Naive thymus-derived CD8-positive, alpha-beta T cell (primary cell): ENCODE data around the gene SNUPN. TPM values are rescaled to one million over a fixed set of nuclear protein-coding genes. Genes with fewer than 3 reads are reported as not detected.

ENCODE experiments used
- ATAC-seq, 2 donors: fragments of 150-1000 bp; cut with Tn5 transposase in 1 of 2; sonication (Bioruptor Pico), chemical (Tn5 transposase) in 1 of 2; 1 replicate in 1 of 2; 2 replicates in 1 of 2; pipeline ENCODE4 v1.10.0; 2021; ENCODE audit warnings: mild to moderate bottlenecking in 2 of 2, moderate library complexity in 2 of 2
- POLR2A ChIA-PET: fragments of 350-600 bp; sonication (Branson Sonifier 250); formaldehyde crosslinking; loops from one replicate; lab custom pipeline; 2021; ENCODE audit warnings: antibody characterized with exemption; lab: Charles Lee
- DNase-seq, 10 donors: peaks; one replicate each; pipeline versions ENCODE4 v3.0.0 to v3.0.0-alpha.2; 2020 to 2022
- H3K27ac Mint-ChIP-seq, 10 donors: one replicate each; pipeline ENCODE4 v1.8.0; 2020 to 2022; ENCODE audit warnings: mild to moderate bottlenecking in 10 of 10, mixed read lengths in 10 of 10, moderate library complexity in 4 of 10, inconsistent platforms in 1 of 10
- H3K27me3 Mint-ChIP-seq, 5 donors: one replicate each; pipeline ENCODE4 v1.8.0; 2021 to 2022; ENCODE audit warnings: mixed read lengths in 5 of 5
- H3K36me3 Mint-ChIP-seq, 3 donors: one replicate each; pipeline ENCODE4 v1.8.0; 2020 to 2022; ENCODE audit warnings: mixed read lengths in 3 of 3, mild to moderate bottlenecking in 2 of 3, inconsistent platforms in 1 of 3
- H3K4me1 Mint-ChIP-seq, 4 donors: one replicate each; pipeline ENCODE4 v1.8.0; 2021 to 2022; ENCODE audit warnings: mixed read lengths in 4 of 4
- H3K4me3 Mint-ChIP-seq, 10 donors: one replicate each; pipeline ENCODE4 v1.8.0; 2020 to 2022; ENCODE audit warnings: mild to moderate bottlenecking in 10 of 10, mixed read lengths in 10 of 10, moderate library complexity in 6 of 10, inconsistent platforms in 1 of 10
- H3K9me3 Mint-ChIP-seq, 9 donors: one replicate each; pipeline ENCODE4 v1.8.0; 2020 to 2022; ENCODE audit warnings: mixed read lengths in 9 of 9, mild to moderate bottlenecking in 3 of 9, inconsistent platforms in 1 of 9, moderate library complexity in 1 of 9
- polyA plus RNA-seq, 3 donors: library from polyadenylated mRNA; unstranded; fragments of 300-500 nt; fragmentation: Illumina TruSeq; gene quantifications; one replicate each; pipeline ENCODE4 v1.2.3, GENCODE V29; 2021
- total RNA-seq, 8 experiments: library from RNA in 2 of 8; stranded (reverse) in 2 of 8; gene quantifications; one replicate each; pipeline ENCODE4 v1.2.3 and lab custom pipeline; 2021 to 2026

Gene SNUPN
- total and polyA plus RNA-seq, 5 experiments from 2014 or later = 20.1 to 33.7 (median 22.8) TPM

- no peaks in the 10 kb centered on the region for H3K9me3 Mint-ChIP-seq
- no peak overlapping the region for H3K4me3 Mint-ChIP-seq
- POLR2A ChIA-PET = no interaction called here
- ATAC-seq = no peak
- peaks cover 14 to 17% (median 17%) of the 10 kb centered on the region in 4 donors for H3K4me1 Mint-ChIP-seq
- no peak for DNase-seq
- peaks cover 0 to 89% (median 23%) of the 10 kb centered on the region in 3 donors for H3K36me3 Mint-ChIP-seq
- H3K27me3 Mint-ChIP-seq = no peaks in the 10 kb centered on the region
- peak overlapping the region in 4 of 10 donors; percentile 16 to 43 (median 34) for H3K27ac Mint-ChIP-seq
Measured at GRCh38 chr15:75616766-75617165, 8.8 kb downstream of the SNUPN start.

GRCh38 chr15:75606711-75607699 is 18.5 kb downstream of the SNUPN start:
- ATAC-seq (peak; percentile 76 to 85), DNase-seq (peak in 5 of 10 donors; percentile 20 to 57 (median 42))
- H3K27me3 Mint-ChIP-seq = no peaks in the 10 kb centered on the region
- POLR2A ChIA-PET = interaction anchor here (0.9 to 3.4 kb wide), 8 partner anchors 9 to 239 kb away, joined by 3 to 23 read pairs (median 7); partner anchors contain the start of genes IMP3, MAN2C1, PTPN9 and SIN3A
- peaks cover 26 to 51% (median 44%) of the 10 kb centered on the region in 4 donors for H3K4me1 Mint-ChIP-seq
- peak overlapping the region; percentile 75 to 92 (median 88) for H3K27ac Mint-ChIP-seq
- H3K36me3 Mint-ChIP-seq = peaks cover 5 to 49% (median 20%) of the 10 kb centered on the region in 3 donors
- H3K9me3 Mint-ChIP-seq = no peaks in the 10 kb centered on the region
- peak overlapping the region; percentile 51 to 82 (median 76) for H3K4me3 Mint-ChIP-seq

GRCh38 chr15:75606026-75606425 is 19.5 kb downstream of the SNUPN start:
- H3K36me3 Mint-ChIP-seq = peaks cover 5 to 48% (median 22%) of the 10 kb centered on the region in 3 donors

GRCh38 chr15:75599401-75599800 is 26.1 kb downstream of the SNUPN start:
- peaks cover 0 to 68% (median 31%) of the 10 kb centered on the region in 3 donors for H3K36me3 Mint-ChIP-seq
- DNase-seq = no peak
- ATAC-seq = no peak
- H3K9me3 Mint-ChIP-seq = no peaks in the 10 kb centered on the region
- H3K27ac Mint-ChIP-seq = peak overlapping the region in 1 of 10 donors; percentile 46
- POLR2A ChIA-PET = no interaction called here
- H3K4me3 Mint-ChIP-seq = no peak overlapping the region
- H3K27me3 Mint-ChIP-seq = no peaks in the 10 kb centered on the region
- peaks cover 14 to 29% (median 21%) of the 10 kb centered on the region in 4 donors for H3K4me1 Mint-ChIP-seq

More at GRCh38 chr15:75606026-75606425, 19.5 kb downstream of the SNUPN start:
- H3K9me3 Mint-ChIP-seq = no peaks in the 10 kb centered on the region
- H3K4me1 Mint-ChIP-seq = peaks cover 29 to 56% (median 44%) of the 10 kb centered on the region in 4 donors
- DNase-seq (no peak), ATAC-seq (no peak)
- no peaks in the 10 kb centered on the region for H3K27me3 Mint-ChIP-seq
- POLR2A ChIA-PET = interaction anchor here (1.7 to 3.4 kb wide), 5 partner anchors 14 to 152 kb away, joined by 5 to 23 read pairs (median 9); partner anchors contain the start of genes IMP3, PTPN9 and SNUPN
- peak overlapping the region; percentile 75 to 92 (median 86) for H3K27ac Mint-ChIP-seq
- peak overlapping the region; percentile 51 to 82 (median 76) for H3K4me3 Mint-ChIP-seq

GRCh38 chr15:75598361-75598760 is 27.2 kb downstream of the SNUPN start:
- H3K27ac Mint-ChIP-seq = peak overlapping the region in 5 of 10 donors; percentile 13 to 69 (median 47)
- H3K9me3 Mint-ChIP-seq = no peaks in the 10 kb centered on the region
- POLR2A ChIA-PET = interaction anchor here (1.3 kb wide), 1 partner anchor 42 kb away, joined by 7 read pairs; the partner anchor contains the start of gene IMP3
- no peak overlapping the region for H3K4me3 Mint-ChIP-seq
- peaks cover 0 to 70% (median 29%) of the 10 kb centered on the region in 3 donors for H3K36me3 Mint-ChIP-seq
- no peak for DNase-seq
- no peaks in the 10 kb centered on the region for H3K27me3 Mint-ChIP-seq
- no peak for ATAC-seq
- H3K4me1 Mint-ChIP-seq = peaks cover 14 to 25% (median 21%) of the 10 kb centered on the region in 4 donors

GRCh38 chr15:75597667-75598341 is 27.7 kb downstream of the SNUPN start:
- peak in 2 of 10 donors; percentile 21 to 28 for DNase-seq
- H3K9me3 Mint-ChIP-seq = no peaks in the 10 kb centered on the region
- ATAC-seq = no peak
- peak overlapping the region in 2 of 10 donors; percentile 3 to 30 for H3K4me3 Mint-ChIP-seq
- POLR2A ChIA-PET = interaction anchor here (0.5 to 1.3 kb wide), 5 partner anchors 9 to 90 kb away, joined by 3 to 7 read pairs (median 3); partner anchors contain the start of genes IMP3 and PTPN9
- peaks cover 0 to 74% (median 29%) of the 10 kb centered on the region in 3 donors for H3K36me3 Mint-ChIP-seq
- H3K27me3 Mint-ChIP-seq = no peaks in the 10 kb centered on the region
- H3K4me1 Mint-ChIP-seq = peaks cover 14 to 25% (median 21%) of the 10 kb centered on the region in 4 donors
- peak overlapping the region in 6 of 10 donors; percentile 11 to 85 (median 22) for H3K27ac Mint-ChIP-seq

GRCh38 chr15:75596703-75597345 is 28.7 kb downstream of the SNUPN start:
- Mint-ChIP-seq H3K4me3 (no peak overlapping the region), H3K27me3 (no peaks in the 10 kb centered on the region), H3K36me3 (peaks cover 0 to 78% (median 29%) of the 10 kb centered on the region in 3 donors), H3K27ac (peak overlapping the region in 1 of 10 donors; percentile 5), H3K9me3 (no peaks in the 10 kb centered on the region), H3K4me1 (peaks cover 15 to 27% (median 21%) of the 10 kb centered on the region in 4 donors)
- no peak for DNase-seq
- POLR2A ChIA-PET = interaction anchor here (0.6 to 1.3 kb wide), 5 partner anchors 10 to 44 kb away, joined by 3 to 7 read pairs (median 3); partner anchors contain the start of genes IMP3 and PTPN9
- ATAC-seq = no peak

- ATAC-seq (no peak), DNase-seq (no peak)
- peaks cover 16 to 28% (median 22%) of the 10 kb centered on the region in 4 donors for H3K4me1 Mint-ChIP-seq
- H3K4me3 Mint-ChIP-seq = no peak overlapping the region
- peaks cover 0 to 67% (median 14%) of the 10 kb centered on the region in 3 donors for H3K36me3 Mint-ChIP-seq
- POLR2A ChIA-PET = no interaction called here
- H3K9me3 Mint-ChIP-seq = no peaks in the 10 kb centered on the region
- no peak overlapping the region for H3K27ac Mint-ChIP-seq
- no peaks in the 10 kb centered on the region for H3K27me3 Mint-ChIP-seq
Measured at GRCh38 chr15:75594276-75594675, 31.2 kb downstream of the SNUPN start.

GRCh38 chr15:75591655-75592364 is 33.7 kb downstream of the SNUPN start:
- Mint-ChIP-seq H3K9me3 (no peaks in the 10 kb centered on the region), H3K4me1 (peaks cover 0 to 14% (median 11%) of the 10 kb centered on the region in 4 donors), H3K27ac (peak overlapping the region in 1 of 10 donors; percentile 10), H3K27me3 (no peaks in the 10 kb centered on the region), H3K36me3 (peaks cover 0 to 58% (median 10%) of the 10 kb centered on the region in 3 donors), H3K4me3 (no peak overlapping the region)
- ATAC-seq (no peak), DNase-seq (no peak)
- POLR2A ChIA-PET = no interaction called here

- Mint-ChIP-seq H3K27ac (peak overlapping the region in 4 of 10 donors; percentile 0 to 49 (median 24)), H3K27me3 (no peaks in the 10 kb centered on the region), H3K4me3 (no peak overlapping the region), H3K9me3 (no peaks in the 10 kb centered on the region), H3K36me3 (peaks cover 0 to 48% (median 8%) of the 10 kb centered on the region in 3 donors), H3K4me1 (peaks cover 0 to 11% (median 6%) of the 10 kb centered on the region in 4 donors)
- no peak for ATAC-seq
- no peak for DNase-seq
- POLR2A ChIA-PET = no interaction called here
Measured at GRCh38 chr15:75590239-75590638, 35.3 kb downstream of the SNUPN start.

GRCh38 chr15:75589071-75589470 is 36.5 kb downstream of the SNUPN start:
- peaks cover 0 to 41% (median 8%) of the 10 kb centered on the region in 3 donors for H3K36me3 Mint-ChIP-seq
- no peaks in the 10 kb centered on the region for H3K9me3 Mint-ChIP-seq
- H3K4me3 Mint-ChIP-seq = no peak overlapping the region
- POLR2A ChIA-PET = interaction anchor here (1.0 kb wide), 1 partner anchor 19 kb away, joined by 6 read pairs; no protein-coding TSS in a partner anchor
- ATAC-seq = no peak
- peaks cover 0 to 11% (median 6%) of the 10 kb centered on the region in 4 donors for H3K4me1 Mint-ChIP-seq
- DNase-seq = no peak
- H3K27ac Mint-ChIP-seq = peak overlapping the region in 1 of 10 donors; percentile 43
- H3K27me3 Mint-ChIP-seq = no peaks in the 10 kb centered on the region
